ENCODE measurements around the gene KDM4B.

The KDM4B gene

GRCh38 chr19:5050067-5050656 lies 81.2 kb downstream of the KDM4B start:
- no peak for DNase-seq (ENCODE audit: low read depth)

- no peak for DNase-seq (ENCODE audit: low read depth)
Measured at GRCh38 chr19:5050905-5051304, 82.0 kb downstream of the KDM4B start.

- no peak for DNase-seq (ENCODE audit: low read depth)
Measured at GRCh38 chr19:5051619-5052018, 82.7 kb downstream of the KDM4B start.

- no peak for DNase-seq (ENCODE audit: low read depth)
Measured at GRCh38 chr19:5052515-5052914, 83.6 kb downstream of the KDM4B start.

- DNase-seq (ENCODE audit: low read depth), result no peak
Measured at GRCh38 chr19:5052945-5053485, 84.1 kb downstream of the KDM4B start.

GRCh38 chr19:5053661-5054060 lies 84.7 kb downstream of the KDM4B start:
- DNase-seq (ENCODE audit: low read depth), result no peak

GRCh38 chr19:5054551-5055456 lies 85.9 kb downstream of the KDM4B start:
- no peak for DNase-seq (ENCODE audit: low read depth)

- no peak for DNase-seq (ENCODE audit: low read depth)
Measured at GRCh38 chr19:5055457-5055776, 86.5 kb downstream of the KDM4B start.

- DNase-seq (ENCODE audit: low read depth), result peak; percentile 40
Measured at GRCh38 chr19:5057860-5058259, 88.9 kb downstream of the KDM4B start.

- DNase-seq (ENCODE audit: low read depth), result peak; percentile 48
Measured at GRCh38 chr19:5058521-5059212, 89.8 kb downstream of the KDM4B start.

GRCh38 chr19:5059213-5059574 lies 90.3 kb downstream of the KDM4B start:
- no peak for DNase-seq (ENCODE audit: low read depth)

GRCh38 chr19:5059793-5060192 lies 90.9 kb downstream of the KDM4B start:
- DNase-seq (ENCODE audit: low read depth), result no peak

GRCh38 chr19:5062195-5062594 lies 93.3 kb downstream of the KDM4B start:
- DNase-seq (ENCODE audit: low read depth), result no peak

- no peak for DNase-seq (ENCODE audit: low read depth)
Measured at GRCh38 chr19:5062799-5063198, 93.9 kb downstream of the KDM4B start.

GRCh38 chr19:5063873-5064645 lies 95.1 kb downstream of the KDM4B start:
- no peak for DNase-seq (ENCODE audit: low read depth)

GRCh38 chr19:5064896-5065295 lies 96.0 kb downstream of the KDM4B start:
- DNase-seq (ENCODE audit: low read depth), result no peak

- DNase-seq (ENCODE audit: low read depth), result no peak
Measured at GRCh38 chr19:5065663-5066093, 96.8 kb downstream of the KDM4B start.

- no peak for DNase-seq (ENCODE audit: low read depth)
Measured at GRCh38 chr19:5066768-5067167, 97.9 kb downstream of the KDM4B start.

- no peak for DNase-seq (ENCODE audit: low read depth)
Measured at GRCh38 chr19:5067678-5068077, 98.8 kb downstream of the KDM4B start.

GRCh38 chr19:5068233-5069072 lies 99.5 kb downstream of the KDM4B start:
- DNase-seq (ENCODE audit: low read depth), result no peak

GRCh38 chr19:5070331-5070730 lies 101.4 kb downstream of the KDM4B start:
- DNase-seq (ENCODE audit: low read depth), result no peak

All from EH (cell line).